Fibroblast of the aortic adventitia (primary cell): ENCODE results near the gene CSMD2. TPM values are rescaled to one million over a fixed set of nuclear protein-coding genes. Genes with fewer than 3 reads are reported as not detected.

Source experiments
- DNase-seq: peaks from one replicate; pipeline ENCODE4 v3.0.0-alpha.2; 2010; ENCODE audit warnings: low read depth
- H3K4me3 ChIP-seq: 2 replicates; pipeline ENCODE4 v1.5.1; 2011; ENCODE audit warnings: low read depth, mild to moderate bottlenecking, control low read depth, low read length, moderate library complexity
- CTCF ChIP-seq: IDR thresholded peaks from 2 replicates; pipeline ENCODE4 v1.5.1; 2011; ENCODE audit warnings: mild to moderate bottlenecking, low read length, control low read depth, inconsistent platforms; ENCODE audit not compliant: insufficient read depth
- total RNA-seq: library from RNA; depleted of rRNA; stranded (reverse); fragments of >200 nt; gene quantifications from 2 replicates; pipeline ENCODE4 v1.2.3, GENCODE V29; 2012; ENCODE audit warnings: low replicate concordance

CSMD2 gene
- total RNA-seq, 1 donor, result 6.6 TPM

GRCh38 chr1:33714421-33714820 lies 450.6 kb downstream of the CSMD2 start:
- DNase-seq, result no peak
- no peak for TF ChIP-seq CTCF
- no peak overlapping the region for H3K4me3 ChIP-seq

- TF ChIP-seq CTCF, result no peak
- DNase-seq, result no peak
These were observed 451.8 kb downstream of the CSMD2 start for GRCh38 chr1:33713058-33713877.

GRCh38 chr1:33712186-33712585 lies 452.8 kb downstream of the CSMD2 start:
- H3K4me3 ChIP-seq, result no peak overlapping the region
- DNase-seq, result no peak
- TF ChIP-seq CTCF, result no peak

More at GRCh38 chr1:33713058-33713877, 451.8 kb downstream of the CSMD2 start:
- H3K4me3 ChIP-seq, result no peak overlapping the region

- no peak overlapping the region for H3K4me3 ChIP-seq
- no peak for TF ChIP-seq CTCF
- DNase-seq, result no peak
These were observed 453.5 kb downstream of the CSMD2 start for GRCh38 chr1:33711511-33711910.

DNA sequence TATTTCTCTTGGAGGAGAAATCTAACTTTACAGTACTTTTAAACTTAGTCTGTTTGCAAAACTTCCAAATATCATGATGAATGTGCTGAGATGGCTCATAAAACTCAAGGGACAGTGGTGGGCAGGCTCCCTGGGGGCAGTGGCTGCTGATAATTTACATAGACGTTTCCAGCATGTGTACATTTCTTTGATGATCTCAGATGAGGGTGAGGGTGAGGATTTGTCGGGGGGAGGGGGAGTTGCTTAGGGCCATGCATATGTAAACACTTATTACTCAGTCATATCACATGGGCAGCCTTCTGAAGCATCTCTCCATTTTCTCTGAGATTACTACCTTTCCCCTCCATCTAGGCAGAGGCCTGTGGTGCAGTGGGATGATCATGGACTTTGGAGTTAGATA lies 454.1 kb downstream of the CSMD2 start:
- no peak overlapping the region for H3K4me3 ChIP-seq
- peak; percentile 24 for DNase-seq
- TF ChIP-seq CTCF, result no peak

DNA sequence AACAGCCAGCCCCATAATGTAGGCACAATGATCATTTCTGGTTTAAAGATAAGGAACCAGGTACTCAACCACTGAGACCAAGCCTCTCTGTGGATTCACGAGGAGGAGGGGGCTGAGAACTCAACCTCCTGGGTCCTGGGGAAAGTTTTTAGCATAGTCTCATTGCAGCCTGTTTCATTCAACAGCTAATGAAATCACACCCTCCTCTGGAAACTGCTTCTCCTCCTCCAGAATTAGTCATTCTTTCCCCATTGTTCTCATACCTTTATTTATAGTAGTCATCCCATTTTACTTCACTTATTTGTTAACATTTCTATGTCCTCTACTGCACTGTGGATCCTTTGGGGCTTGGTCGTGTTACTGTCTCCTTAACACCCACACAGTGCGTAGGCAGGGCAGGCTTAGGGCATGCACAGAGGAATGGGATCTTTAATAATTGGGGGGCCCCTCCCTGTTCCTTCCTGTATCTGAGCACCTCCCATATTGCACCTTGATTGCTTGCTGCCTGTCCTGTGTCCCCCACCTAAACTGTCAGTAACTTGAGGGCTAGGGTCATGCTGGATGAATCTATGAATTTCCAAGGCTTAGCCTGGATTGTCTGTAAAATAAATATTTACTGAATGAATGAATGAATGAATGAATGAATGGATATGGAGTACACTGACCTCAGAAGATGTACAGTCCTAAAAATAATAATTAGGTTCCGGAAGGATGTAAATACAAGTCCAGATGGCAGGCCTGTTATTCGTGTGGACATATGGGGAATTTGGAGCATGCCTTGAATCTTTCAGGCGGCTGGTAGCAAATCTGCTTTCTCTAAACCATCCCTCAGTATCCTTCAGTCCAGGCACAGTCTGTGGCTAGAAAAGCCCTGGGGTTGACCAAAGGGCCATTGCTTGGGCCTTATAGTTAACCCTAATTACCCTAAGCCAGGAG lies 455.0 kb downstream of the CSMD2 start:
- DNase-seq, result peak; percentile 61
- H3K4me3 ChIP-seq, result no peak overlapping the region
- TF ChIP-seq CTCF, result no peak
